Left cardiac atrium (tissue), 4 donors: ENCODE results near the gene HSD3B1. TPM values are rescaled to one million over a fixed set of nuclear protein-coding genes. Genes with fewer than 3 reads are reported as not detected.

Source experiments
- ATAC-seq, 2 donors: fragments of 200-7000 bp; cut with Tn5 transposase; one replicate each; pipeline ENCODE4 v1.9.1; 2020; ENCODE audit warnings: mild to moderate bottlenecking in 2 of 2, moderate library complexity in 2 of 2
- DNase-seq: peaks from one replicate; pipeline ENCODE4 v3.0.0-alpha.2; 2020
- intact Hi-C, 2 donors: fragments of 100-400 bp; cut with DNase I; formaldehyde crosslinking; loops; one replicate each; pipeline versions ENCODE4 v1.14.1 to v1.15.1; 2022 to 2023
- long read RNA-seq: library from polyadenylated mRNA; unstranded; transcript quantifications from one replicate; pipeline ENCODE4 v2.0.0, GENCODE V29; 2021
- total RNA-seq, 2 donors: library from RNA; stranded (reverse); fragmentation: NEBNext Ultra II Directional; extraction: Animal tissue kit (Norgen Biotek cat#: 25700); gene quantifications; one replicate each; pipeline ENCODE4 v1.2.1, GENCODE V29; 2021
- donor health status: DM: no; HTN: yes; CAD: no.
- donor health status: DM: no; HTN: yes; CAD: no; lungs with severe emphysema.
- donor health status: DM: yes; HTN: yes; CAD: no.
- donor health status: Dilated cardiomyopathy.

HSD3B1 gene
- total RNA-seq = not detected
- long read RNA-seq = 0 reads

- DNase-seq = no peak
- intact Hi-C loops = no loop called here
These were observed at the start of gene HSD3B1 for GRCh38 chr1:119506941-119507340. Gene HSD3B1 (plus strand): TSS chr1:119507210. CDS start chr1:119507477, 267 bp downstream.

GRCh38 chr1:119462964-119463363 is 44.0 kb upstream of the HSD3B1 start:
- DNase-seq (no peak), ATAC-seq (no peak)
- intact Hi-C loops = no loop called here

More at GRCh38 chr1:119506941-119507340, at the start of gene HSD3B1:
- no peak for ATAC-seq

- intact Hi-C loops = no loop called here
- DNase-seq (no peak), ATAC-seq (no peak)
These were observed 43.4 kb upstream of the HSD3B1 start for GRCh38 chr1:119463569-119463968.

DNA sequence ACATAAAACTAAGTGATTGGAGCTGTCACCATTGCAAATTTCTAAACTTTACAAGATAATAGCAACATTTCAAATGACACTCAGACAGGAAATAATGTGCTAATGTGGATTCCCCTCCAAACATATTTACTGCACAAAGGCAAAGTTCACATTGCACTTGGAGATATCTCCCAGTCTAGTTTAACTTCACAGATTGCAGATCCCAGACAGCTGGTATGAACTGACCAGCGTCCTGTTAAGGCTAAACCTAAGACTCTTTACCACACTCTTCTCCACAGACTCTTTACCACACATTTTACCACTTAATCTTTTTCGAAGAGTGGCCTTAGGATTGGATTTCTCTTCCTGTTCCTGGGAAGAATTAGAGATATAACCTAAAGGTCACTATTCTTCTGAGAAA is 40.6 kb upstream of the HSD3B1 start:
- no peak for ATAC-seq
- intact Hi-C loops = no loop called here
- no peak for DNase-seq

DNA sequence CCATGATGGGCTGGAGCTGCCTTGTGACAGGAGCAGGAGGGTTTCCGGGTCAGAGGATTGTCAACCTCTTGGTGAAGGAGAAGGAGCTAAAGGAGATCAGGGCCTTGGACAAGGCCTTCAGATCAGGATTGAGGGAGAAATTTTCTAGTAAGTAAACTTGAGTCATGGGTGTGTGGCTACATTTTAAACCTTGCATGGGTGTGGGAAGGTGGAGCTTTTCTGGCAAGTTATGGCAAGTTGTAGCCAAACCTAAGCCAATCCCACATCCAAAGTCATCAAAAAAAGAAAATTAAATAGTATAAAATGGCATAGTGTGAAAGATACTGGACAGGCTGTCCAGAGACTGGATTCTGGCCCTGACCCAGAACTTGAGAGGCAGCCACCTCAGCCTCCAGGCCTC is 39.8 kb upstream of the HSD3B1 start:
- ATAC-seq (no peak), DNase-seq (no peak)
- intact Hi-C loops = no loop called here

- no peak for ATAC-seq
- no peak for DNase-seq
- intact Hi-C loops = no loop called here
These were observed 38.9 kb upstream of the HSD3B1 start for GRCh38 chr1:119467857-119468668.

DNA sequence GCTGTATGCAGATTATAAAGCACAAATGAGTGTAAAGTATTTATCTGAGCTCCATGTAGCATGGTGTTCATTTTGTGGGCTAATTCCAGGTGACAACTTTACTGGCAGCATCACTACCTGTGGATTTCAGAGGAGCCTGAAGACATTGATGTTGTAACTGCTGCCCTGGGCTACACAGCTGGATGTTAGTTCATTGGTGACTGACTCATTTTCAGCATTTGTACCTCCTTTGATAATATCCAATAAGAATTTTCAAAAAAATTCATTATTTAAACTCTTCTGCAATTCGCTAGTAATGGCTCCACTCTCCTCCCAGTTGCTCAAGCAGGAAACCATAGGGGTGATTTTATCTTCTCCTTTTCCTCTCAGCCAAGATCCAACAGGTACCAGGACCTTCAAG is 37.3 kb upstream of the HSD3B1 start:
- ATAC-seq (no peak), DNase-seq (no peak)
- intact Hi-C loops = loop anchor here in 1 of 2 donors (10.0 kb wide), 1 partner anchor 205 kb away; no protein-coding TSS in a partner anchor

DNA sequence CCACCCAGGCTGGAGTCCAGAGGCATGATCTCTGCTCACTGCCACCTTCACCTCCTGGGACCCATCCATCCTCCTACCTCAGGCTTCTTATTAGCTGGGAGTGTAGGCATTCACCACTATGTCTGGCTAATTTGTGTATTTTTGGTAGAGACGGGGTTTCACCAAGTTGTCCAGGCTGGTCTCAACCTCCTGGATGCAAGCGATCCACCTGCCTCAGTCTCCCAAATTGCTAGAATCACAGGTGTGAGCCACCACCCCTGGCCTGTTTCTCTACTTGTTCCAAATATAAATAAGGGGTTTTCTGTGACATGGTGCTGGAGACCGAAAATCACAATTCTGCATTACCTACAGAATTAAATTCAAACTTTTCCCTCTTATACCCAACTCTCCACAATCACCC is 36.6 kb upstream of the HSD3B1 start:
- DNase-seq = no peak
- intact Hi-C loops = loop anchor here in 1 of 2 donors (10.0 kb wide), 1 partner anchor 204 kb away; no protein-coding TSS in a partner anchor

GRCh38 chr1:119470958-119471357 is 36.1 kb upstream of the HSD3B1 start:
- intact Hi-C loops = loop anchor here in 1 of 2 donors (10.0 kb wide), 1 partner anchor 204 kb away; no protein-coding TSS in a partner anchor
- DNase-seq (no peak), ATAC-seq (no peak)

More for the DNA sequence above, 36.6 kb upstream of the HSD3B1 start:
- no peak for ATAC-seq

DNA sequence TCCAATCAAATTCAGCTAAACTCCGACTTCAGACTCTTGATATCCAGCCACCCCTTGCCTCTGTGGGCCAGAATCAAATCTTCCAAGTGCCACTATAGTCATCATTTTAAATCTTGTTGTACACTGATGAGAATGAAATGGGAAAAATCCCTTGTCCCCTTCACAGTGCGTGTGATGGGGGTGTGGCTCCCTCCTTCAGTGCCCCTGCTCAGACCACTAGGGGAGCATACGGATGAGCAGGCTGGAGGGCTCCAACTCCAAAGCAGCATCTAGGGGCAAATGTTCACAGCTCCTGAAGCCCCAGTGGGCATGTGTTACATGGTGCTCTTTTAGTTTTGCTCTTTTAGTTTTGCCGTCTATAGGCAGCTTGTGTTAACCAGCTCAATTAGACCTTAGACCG is 35.4 kb upstream of the HSD3B1 start:
- no peak for DNase-seq
- intact Hi-C loops = loop anchor here in 1 of 2 donors (10.0 kb wide), 1 partner anchor 203 kb away; no protein-coding TSS in a partner anchor
- ATAC-seq = no peak

GRCh38 chr1:119472080-119472818 is 34.8 kb upstream of the HSD3B1 start:
- ATAC-seq = no peak
- intact Hi-C loops = loop anchor here in 1 of 2 donors (10.0 kb wide), 1 partner anchor 203 kb away; no protein-coding TSS in a partner anchor
- no peak for DNase-seq

DNA sequence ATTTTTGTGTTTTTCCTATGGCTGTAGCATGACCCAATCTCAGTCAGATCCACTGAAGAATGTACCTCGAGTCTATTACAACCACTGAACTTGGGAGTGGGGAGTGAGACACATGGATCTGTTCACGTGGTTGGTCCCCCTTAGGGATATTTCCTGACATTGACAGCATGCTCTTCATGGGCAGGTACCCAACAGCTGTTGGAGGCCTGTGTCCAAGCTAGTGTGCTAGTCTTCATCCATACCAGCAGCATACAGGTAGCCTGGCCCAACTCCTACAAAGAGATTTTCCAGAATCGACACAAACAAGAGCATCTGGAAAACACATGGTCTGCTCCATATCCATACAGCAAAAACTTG is 34.2 kb upstream of the HSD3B1 start:
- intact Hi-C loops = loop anchor here in 1 of 2 donors (10.0 kb wide), 1 partner anchor 202 kb away; no protein-coding TSS in a partner anchor
- ATAC-seq (no peak), DNase-seq (no peak)

- ATAC-seq (peak; percentile 61 to 77), DNase-seq (peak; percentile 31)
- intact Hi-C loops = loop anchor here in 1 of 2 donors (10.0 kb wide), 1 partner anchor 199 kb away; no protein-coding TSS in a partner anchor
These were observed 31.1 kb upstream of the HSD3B1 start for GRCh38 chr1:119475866-119476439.

DNA sequence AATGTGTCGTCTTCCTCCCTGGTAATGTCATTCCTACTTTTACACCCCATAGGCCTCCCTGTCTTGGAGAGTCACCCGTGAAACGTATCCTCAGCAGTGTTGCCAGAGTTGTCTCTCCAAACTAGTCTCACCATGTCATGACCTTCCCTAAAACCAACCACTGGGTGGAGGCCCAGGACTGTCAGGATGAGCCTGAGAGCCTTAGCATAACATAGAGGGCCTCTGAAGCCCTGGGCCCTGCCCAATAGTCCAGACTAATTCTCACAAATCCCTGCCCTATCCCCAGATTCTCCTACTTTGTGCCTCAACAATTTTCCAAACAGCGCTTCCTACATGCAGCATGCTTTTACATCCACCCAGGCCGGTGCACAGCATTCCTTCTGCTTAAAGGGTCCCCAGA is 29.3 kb upstream of the HSD3B1 start:
- ATAC-seq (no peak), DNase-seq (no peak)
- intact Hi-C loops = loop anchor here in 1 of 2 donors (10.0 kb wide), 1 partner anchor 197 kb away; no protein-coding TSS in a partner anchor

DNA sequence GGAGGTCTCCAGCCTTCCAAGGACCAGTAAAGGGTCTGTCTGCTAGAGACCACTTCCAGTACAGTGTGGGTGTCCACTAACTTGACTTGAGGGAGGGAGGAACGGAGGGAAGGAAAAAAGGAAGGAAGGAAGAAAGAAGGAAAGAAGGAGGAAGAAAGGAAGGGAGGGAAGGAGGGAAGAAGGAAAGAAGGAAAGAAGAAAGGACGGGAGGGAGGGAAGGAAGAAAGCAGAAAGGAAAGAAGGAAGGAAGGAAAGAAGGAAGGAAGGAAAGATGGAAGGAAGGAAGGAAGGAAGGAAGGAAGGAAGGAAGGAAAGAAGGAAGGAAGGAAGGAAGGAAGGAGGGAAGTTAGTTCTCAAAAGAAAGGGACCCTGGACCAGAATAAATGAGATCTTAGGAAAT is 26.8 kb upstream of the HSD3B1 start:
- DNase-seq = no peak

GRCh38 chr1:119481951-119482350 is 25.1 kb upstream of the HSD3B1 start:
- DNase-seq = no peak
- intact Hi-C loops = no loop called here
- ATAC-seq = no peak

More for the DNA sequence above, 26.8 kb upstream of the HSD3B1 start:
- no peak for ATAC-seq
- intact Hi-C loops = no loop called here

DNA sequence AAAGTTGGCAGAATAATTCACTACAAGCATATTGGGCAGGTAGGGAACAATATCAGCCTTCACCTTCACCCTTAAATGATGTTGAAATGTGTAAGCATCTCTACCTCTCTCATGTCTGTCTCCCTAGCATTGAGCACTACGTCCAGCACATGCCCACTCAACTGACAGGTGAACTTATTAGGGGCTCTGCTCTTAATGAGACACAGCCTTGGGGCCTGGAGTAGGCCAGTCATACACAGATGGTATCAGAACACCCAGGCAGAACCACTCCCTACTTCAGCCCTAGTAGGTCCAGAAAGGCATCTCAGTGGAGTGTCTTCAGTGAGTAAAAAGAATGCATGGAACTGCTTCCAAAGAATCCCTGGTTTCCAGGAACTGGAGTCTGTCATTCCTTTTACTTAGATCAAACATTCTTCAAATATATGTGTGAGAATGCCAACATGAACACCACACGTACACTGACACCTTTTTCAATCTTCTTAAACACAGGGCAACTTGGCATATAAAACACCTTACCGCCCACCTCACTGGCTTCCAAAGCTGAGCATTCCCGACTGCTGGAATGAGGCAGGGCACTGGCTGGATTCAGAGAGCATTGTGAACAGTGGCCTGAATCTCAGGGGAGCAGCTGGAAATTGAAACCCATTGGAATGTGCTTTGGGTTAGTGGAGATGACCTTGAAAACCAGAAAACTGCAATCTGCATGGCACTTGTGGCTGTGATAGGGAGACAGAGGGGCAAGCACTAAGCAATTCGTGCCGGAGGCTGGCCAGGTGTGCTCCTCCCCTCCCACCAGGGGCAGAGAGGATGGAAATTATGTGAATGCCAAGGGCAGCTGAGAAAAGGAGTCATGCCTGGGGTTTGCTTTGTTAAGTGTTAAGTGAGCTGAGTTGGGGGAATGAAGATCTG is 24.2 kb upstream of the HSD3B1 start:
- intact Hi-C loops = no loop called here
- DNase-seq (no peak), ATAC-seq (peak; percentile 27 to 42)

DNA sequence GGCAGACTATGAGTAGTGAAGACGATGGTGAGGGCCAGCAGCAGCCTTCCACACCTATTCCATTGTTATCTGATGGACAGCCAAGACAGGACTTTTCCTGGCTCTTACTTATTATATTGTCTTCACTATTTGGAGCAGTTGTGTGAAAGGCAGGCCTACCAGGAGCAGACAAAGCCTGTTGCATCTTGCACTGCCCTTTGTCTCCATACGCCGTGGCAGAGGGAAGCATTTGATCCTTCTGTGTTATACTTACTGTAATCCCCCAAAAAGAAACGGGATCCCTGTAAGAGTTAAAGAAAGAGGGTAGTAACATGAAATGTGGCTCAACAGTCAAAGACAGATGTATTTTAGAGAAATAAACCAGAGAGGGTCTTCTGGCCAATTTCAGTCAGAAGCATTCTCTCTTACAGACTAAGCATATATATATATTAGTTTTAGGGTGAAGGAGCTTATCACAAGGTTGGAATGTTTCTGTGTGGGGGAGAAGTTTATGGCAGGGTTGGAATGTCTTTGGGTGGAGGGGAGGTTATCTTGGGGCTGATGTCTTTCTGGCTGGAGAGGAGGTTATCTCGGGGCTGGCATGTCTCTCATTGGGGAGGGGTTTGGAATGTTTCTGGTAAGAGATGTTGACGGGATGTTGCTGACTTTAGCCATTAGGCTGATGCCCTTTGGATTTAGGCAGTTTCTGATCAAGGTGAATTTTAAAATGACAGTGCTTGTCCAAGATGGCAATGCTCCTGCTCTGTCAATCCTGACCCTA is 23.4 kb upstream of the HSD3B1 start:
- intact Hi-C loops = no loop called here
- DNase-seq = no peak
- peak in 1 of 2 donors; percentile 61 for ATAC-seq
